Omental fat pad (tissue), 4 donors: ENCODE measurements around the gene COX6A2. TPM values are rescaled to one million over a fixed set of nuclear protein-coding genes. Genes with fewer than 3 reads are reported as not detected.
"Not testable (repeated sequence)": the region's sequence is repeated elsewhere in the genome, so short reads cannot be mapped to it uniquely, and the experiment has no call there.

Source experiments
- ATAC-seq: fragments of 150-250 bp; one replicate; pipeline ENCODE4 v1.9.1; 2016; ENCODE audit warnings: mild to moderate bottlenecking, moderate library complexity; ENCODE audit not compliant: low FRiP score
- DNase-seq: peaks from one replicate; pipeline ENCODE4 v3.0.0-alpha.2; 2019; ENCODE audit warnings: low spot score
- total RNA-seq, 4 donors: library from RNA; depleted of rRNA; stranded (reverse); fragments of >200 nt; gene quantifications; one replicate each; pipeline ENCODE4 v1.1.0, GENCODE V29; 2016
- TF ChIP-seq, protein P1 (sequence below), 3 donors: fragments of 450-650 bp; IDR thresholded peaks; one replicate each; pipeline ENCODE4 v1.5.1; 2016 to 2017; ENCODE audit warnings: antibody characterized with exemption in 3 of 3, mild to moderate bottlenecking in 3 of 3, moderate library complexity in 2 of 3

Gene COX6A2
- total RNA-seq, 4 donors from 2014 or later = not detected

DNA sequence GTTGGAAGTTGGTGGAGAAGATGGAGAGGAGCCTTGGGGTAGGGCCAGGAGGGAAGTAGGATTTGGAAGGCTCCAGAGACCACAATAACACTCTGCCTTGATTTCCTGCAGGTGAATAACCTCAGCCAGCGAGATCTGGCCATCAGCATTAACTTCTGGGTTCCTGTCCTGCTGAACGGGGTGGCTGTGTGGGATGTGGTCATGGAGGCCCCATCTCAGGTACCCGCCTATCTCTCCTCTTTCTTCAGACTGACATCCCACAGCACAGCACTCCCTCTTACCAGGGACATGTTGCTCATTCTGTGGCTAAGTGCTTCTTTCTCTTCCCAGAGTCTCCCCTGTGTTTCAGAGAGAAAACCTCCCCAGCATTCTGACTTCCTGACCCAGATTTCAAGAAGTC, 4.9 kb downstream of the COX6A2 start:
- ATAC-seq = no peak
- no peak for DNase-seq
- TF ChIP-seq, protein P1, sequence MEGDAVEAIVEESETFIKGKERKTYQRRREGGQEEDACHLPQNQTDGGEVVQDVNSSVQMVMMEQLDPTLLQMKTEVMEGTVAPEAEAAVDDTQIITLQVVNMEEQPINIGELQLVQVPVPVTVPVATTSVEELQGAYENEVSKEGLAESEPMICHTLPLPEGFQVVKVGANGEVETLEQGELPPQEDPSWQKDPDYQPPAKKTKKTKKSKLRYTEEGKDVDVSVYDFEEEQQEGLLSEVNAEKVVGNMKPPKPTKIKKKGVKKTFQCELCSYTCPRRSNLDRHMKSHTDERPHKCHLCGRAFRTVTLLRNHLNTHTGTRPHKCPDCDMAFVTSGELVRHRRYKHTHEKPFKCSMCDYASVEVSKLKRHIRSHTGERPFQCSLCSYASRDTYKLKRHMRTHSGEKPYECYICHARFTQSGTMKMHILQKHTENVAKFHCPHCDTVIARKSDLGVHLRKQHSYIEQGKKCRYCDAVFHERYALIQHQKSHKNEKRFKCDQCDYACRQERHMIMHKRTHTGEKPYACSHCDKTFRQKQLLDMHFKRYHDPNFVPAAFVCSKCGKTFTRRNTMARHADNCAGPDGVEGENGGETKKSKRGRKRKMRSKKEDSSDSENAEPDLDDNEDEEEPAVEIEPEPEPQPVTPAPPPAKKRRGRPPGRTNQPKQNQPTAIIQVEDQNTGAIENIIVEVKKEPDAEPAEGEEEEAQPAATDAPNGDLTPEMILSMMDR (IDR thresholded peaks at IDR 0.05) = no peak

DNA sequence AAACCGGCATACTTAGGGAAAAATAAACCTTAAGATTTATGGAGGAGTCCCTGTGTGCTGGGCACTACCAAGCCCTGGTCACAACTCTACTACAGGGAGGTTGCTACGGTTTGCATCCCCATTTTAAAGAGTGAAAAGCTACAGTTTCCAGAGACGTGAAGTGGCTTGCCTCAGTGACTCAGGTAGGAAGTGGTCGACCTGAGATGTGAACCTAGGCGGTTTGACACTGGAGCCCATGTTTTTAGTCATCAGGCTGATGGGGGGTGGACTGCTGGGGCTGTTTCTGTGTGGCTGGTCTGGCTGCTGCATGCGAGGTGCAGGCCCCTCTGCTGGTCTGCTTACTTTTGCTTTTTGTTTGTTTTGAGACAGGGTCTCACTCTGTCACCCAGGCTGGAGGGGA, 6.6 kb downstream of the COX6A2 start:
- DNase-seq (no peak), ATAC-seq (no peak)
- TF ChIP-seq, protein P1 (IDR thresholded peaks at IDR 0.05) = no peak

DNA sequence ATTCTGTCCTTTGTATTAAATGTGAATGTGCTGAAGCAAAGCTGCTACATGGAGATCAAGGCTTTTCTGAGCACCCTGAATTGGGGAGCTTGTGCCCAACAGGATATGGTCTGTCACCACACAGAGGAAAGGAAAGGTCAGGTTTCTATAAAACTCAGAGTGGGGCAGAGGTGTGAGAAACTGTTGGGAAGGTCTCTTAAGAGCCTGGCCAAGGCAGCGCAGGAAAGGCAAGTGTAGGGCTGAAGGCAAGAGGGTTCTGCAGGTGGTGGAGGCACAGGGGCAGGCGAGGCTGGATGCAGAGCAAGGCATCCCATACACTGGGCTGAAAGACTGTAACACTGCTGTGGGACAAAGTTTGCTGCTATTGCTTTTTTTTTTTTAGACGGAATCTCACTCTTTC, 8.1 kb downstream of the COX6A2 start:
- TF ChIP-seq, protein P1 (IDR thresholded peaks at IDR 0.05) = no peak
- ATAC-seq = no peak
- no peak for DNase-seq

DNA sequence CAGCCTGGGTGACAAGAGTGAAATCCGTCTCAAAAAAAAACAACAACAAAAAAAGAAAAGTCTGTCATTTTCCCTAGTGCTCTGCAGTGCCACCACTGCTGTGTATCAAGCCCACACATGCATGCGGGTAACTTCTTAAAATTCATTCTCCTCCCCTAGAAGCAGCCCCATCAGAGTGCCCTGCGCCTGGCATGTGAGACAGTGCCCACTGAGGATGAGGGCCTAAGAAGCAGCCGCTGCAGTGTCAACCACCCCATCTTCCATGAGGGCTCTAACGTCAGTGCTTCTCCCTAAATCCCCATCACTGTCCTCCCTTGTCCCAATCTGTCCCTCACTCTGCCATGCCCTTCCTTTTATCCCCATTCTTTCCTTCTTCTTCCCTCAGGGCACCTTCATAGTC, 10.2 kb downstream of the COX6A2 start:
- no peak for ATAC-seq
- TF ChIP-seq, protein P1 (IDR thresholded peaks at IDR 0.05) = no peak
- DNase-seq = no peak

DNA sequence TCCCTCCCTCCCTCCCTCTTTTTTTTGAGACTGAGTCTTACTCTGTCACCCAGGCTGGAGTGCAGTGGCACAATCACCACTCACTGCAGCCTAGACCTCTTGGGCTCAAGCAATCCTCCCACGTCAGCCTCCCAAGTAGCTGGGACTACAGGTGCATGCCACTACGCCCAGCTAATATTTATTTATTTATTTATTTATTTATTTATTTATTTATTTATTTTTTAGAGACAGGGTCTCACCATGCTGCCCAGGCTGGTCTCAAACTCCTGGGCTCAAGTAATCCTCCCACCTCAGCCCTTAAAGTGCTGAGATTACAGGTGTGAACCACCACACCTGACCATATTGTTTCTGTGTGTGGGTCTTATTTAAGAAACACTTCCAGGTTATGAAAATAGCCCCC, 11.1 kb downstream of the COX6A2 start:
- not testable (repeated sequence) for DNase-seq, ATAC-seq

DNA sequence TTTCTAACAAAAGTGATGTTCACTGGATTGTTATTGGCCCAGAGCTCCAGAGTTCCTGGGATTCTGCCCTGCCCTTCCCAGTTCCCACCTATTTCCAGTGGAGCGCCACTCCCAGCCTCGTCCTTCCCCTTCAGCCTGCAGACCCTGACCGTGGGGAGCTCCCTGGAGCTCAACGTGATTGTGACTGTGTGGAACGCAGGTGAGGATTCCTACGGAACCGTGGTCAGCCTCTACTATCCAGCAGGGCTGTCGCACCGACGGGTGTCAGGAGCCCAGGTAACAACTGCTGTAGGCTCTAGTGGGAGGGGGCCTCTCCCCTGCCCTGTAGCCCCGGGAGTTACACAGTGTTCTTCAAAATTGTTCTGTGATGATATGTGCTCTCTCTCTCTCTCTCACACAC, 11.8 kb downstream of the COX6A2 start:
- ATAC-seq = no peak
- no peak for DNase-seq
- TF ChIP-seq, protein P1 (IDR thresholded peaks at IDR 0.05) = no peak

DNA sequence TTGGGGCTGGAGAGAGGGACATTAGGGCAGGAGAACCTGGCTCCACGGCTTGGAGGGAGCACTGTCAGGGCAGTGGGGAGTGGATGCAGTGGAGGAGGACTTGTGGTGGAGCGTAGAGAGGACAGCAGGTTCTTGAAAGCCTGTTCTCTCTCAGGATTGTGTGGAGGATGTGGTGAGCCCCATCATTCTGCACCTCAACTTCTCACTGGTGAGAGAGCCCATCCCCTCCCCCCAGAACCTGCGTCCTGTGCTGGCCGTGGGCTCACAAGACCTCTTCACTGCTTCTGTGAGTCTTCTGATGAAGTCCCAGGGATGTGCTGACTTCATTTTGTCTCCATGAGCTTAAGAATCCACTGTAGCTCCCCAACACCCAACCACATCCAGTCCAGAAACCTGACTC, 13.5 kb downstream of the COX6A2 start:
- no peak for ATAC-seq
- DNase-seq = no peak
- TF ChIP-seq, protein P1 (IDR thresholded peaks at IDR 0.05) = no peak

DNA sequence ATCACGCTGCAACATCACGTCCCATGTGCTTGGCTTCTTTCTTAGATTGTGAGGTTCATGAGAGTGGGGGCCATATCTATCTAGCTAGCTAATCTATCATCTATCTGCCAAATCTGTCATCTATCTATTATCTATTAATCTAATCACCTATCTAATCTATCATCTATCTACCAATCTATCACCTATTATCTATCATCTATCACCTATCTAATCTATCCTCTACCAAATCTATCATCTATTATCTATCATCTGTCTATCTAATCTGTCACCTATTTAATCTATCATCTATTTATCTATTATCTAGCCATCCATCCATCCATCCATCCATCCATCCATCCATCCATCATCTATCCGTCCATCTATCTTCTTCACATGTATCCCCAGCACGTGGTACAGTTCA, 14.2 kb downstream of the COX6A2 start:
- DNase-seq = no peak
- no peak for ATAC-seq
- TF ChIP-seq, protein P1 (IDR thresholded peaks at IDR 0.05) = no peak
